ENCODE measurements around the gene PLA2G2C.

DNA sequence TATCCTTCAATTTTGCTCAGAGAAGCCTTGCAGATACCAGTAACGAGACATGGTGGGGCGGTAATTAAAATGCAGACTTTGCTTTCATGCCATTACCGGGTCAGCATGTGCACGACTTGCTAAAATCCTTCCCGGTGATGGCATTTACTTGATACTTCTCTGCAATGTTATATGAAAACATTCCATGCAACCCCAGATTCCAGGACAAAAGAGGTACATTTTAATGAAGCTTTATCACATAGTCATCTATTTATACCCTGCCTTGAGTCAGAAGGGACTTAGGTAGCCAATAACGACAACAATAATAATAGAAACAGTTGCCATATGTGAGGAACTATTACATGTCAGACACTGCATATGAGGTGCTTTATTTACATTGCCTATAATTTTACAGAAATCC lies 29.4 kb upstream of the PLA2G2C start:
- TF ChIP-seq POLR2AphosphoS5 (IDR thresholded peaks at IDR 0.05) (no peak), CTCF (IDR thresholded peaks at IDR 0.05) (no peak)
